Heart left ventricle (tissue), 13 donors: Measurements from ENCODE around the gene PSAPL1.

Experiments used
- CTCF ChIP-seq, 12 donors: fragments of 200-600 bp; sonication (generic) in 4 of 12; IDR thresholded peaks; one replicate each; pipeline versions ENCODE4 v1.5.0 to v1.8.0; 2018 to 2022; ENCODE audit warnings: antibody characterized with exemption in 12 of 12, mild to moderate bottlenecking in 5 of 12
- POLR2A ChIP-seq, 2 donors: fragments of 450-650 bp; IDR thresholded peaks; one replicate each; pipeline ENCODE4 v1.6.1; 2017; ENCODE audit warnings: antibody characterized with exemption in 2 of 2, mild to moderate bottlenecking in 2 of 2, moderate library complexity in 2 of 2
- donor health status: ischemic (EF 13 %, LVEDD 7.1; RV severe dilation, severe dysfunction).
- donor health status: DM: no; HTN: yes; CAD: no.
- donor health status: DM: no; HTN: no; CAD: no.
- donor health status: ischemic (EF 25% LVEDD 6.9; RV normal size, moderate dysfunction).
- donor health status: ischemic (EF 25% LVEDD 5.7; RV mildly dilated, moderate dysfunction).
- donor health status: ischemic (EF 35%, LVEDD 5.7; RV mildly dilated, moderate dysfunction).
- donor health status: nonischemic (EF 11% LVEDD 7.7; RV severe dilation, severe dysfunction).
- donor health status: DM: yes; HTN: yes; CAD: no.
- donor health status: PGD.
- donor health status: ischemic (EF 29% LVEDD 5.4; RV normal size, mild dysfunction).
- donor health status: nonischemic (EF 23%, LVEDD 6.1; RV moderate dilation, normal function).

DNA sequence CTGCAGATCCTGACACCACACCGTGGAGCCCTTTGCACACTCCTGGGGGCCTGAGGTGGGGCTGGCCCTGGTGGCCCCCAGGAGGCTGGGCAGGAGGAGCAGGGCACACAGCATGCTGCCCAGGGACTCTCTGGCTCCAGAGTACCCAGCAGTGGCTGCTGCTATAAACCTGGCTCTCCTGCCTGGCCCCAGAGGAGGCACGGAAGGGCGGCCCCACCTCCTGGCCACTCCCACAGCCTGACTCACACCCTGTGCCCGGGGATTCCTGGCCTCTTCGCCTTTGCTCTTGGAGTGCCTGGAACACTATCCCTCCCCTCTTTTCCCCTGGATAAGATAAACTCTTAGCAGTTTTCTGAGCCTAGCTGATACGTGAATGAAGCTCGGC lies at the start of gene PSAPL1:
- TF ChIP-seq CTCF (IDR thresholded peaks at IDR 0.05): no peak
- no peak for TF ChIP-seq POLR2A (IDR thresholded peaks at IDR 0.05)
